Measurements from ENCODE around the gene TBC1D4. TPM values are rescaled to one million over a fixed set of nuclear protein-coding genes. Genes with fewer than 3 reads are reported as not detected.

TBC1D4 gene
- total and polyA plus RNA-seq, 9 of the 15 experiments (the other 6 are each of a cell fraction or from before 2014, with no cell fraction given): 2.8 to 12.3 (median 7.0) TPM

DNA sequence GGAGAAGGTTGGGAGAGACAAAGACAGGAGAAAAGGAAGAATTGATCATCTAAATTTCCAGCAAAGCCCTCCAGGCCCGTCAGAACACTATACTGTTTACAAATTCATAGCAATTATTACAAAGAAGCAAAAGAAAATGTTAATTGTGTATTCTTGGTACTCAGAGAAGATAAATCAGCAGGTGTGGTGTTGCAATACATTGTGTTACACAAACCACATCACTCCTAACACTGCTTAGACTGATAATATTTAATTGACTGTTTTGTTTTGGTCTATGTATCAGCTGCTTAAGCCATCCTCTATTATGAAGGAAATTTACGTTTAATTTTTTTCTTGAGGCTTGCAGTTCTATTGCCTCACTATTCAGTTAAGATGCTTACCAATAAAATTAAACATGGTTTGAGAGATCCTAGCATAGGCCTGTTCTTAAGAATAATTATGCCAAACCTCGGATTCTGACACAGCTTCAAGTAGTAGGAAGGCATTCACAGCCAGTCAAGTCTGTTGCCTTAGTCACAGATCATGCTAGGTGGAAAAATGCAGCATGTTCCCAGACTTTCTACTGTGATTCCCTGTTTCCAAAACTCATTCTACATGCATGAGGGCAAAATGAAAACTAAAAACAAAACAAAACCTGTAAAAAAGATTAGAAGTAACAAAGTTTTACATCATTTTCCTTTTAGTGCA is 129.2 kb downstream of the TBC1D4 start:
- Histone ChIP-seq H3K9me3 (replicated peaks; ENCODE audit: control insufficient read depth, insufficient read depth, low read depth, low read length) (no peaks in the 10 kb centered on the region), H3K4me3 (no peak overlapping the region), H4K20me1 (replicated peaks; ENCODE audit: control insufficient read depth, insufficient read depth, low read length) (no peaks in the 10 kb centered on the region), H2AFZ (ENCODE audit: low read depth, low read length) (no peak overlapping the region), H3K4me1 (replicated peaks in 1 of 2; ENCODE audit: control insufficient read depth in 2 of 2, insufficient read depth in 2 of 2, low read length in 2 of 2) (no peaks in the 10 kb centered on the region), H3K27ac (ENCODE audit: extremely low read depth, low read depth, low read length) (no peak overlapping the region), H3K4me2 (ENCODE audit: insufficient read depth, low read length) (no peak overlapping the region), H3K36me3 (ENCODE audit: control insufficient read depth, insufficient read depth, low read length) (peaks cover 8% of the 10 kb centered on the region; the same call in 1 of the 3 replicates), H3K79me2 (ENCODE audit: control insufficient read depth, insufficient read depth, low read length) (no peaks in the 10 kb centered on the region), H3K27me3 (ENCODE audit: control insufficient read depth in 2 of 2, insufficient read depth in 2 of 2, low read length in 2 of 2) (no peaks in the 10 kb centered on the region), H3K9me1 (ENCODE audit: control insufficient read depth, insufficient read depth, low read length) (no peaks in the 10 kb centered on the region), H3K9ac (ENCODE audit: insufficient read depth in 1 of 2, low read depth in 2 of 2, low read length in 2 of 2) (no peak overlapping the region)
- ATAC-seq (no peak), DNase-seq (ENCODE audit: extremely low read depth in 1 of 4, low spot score in 3 of 4) (no peak), FAIRE-seq (no peak)
- CTCF ChIA-PET (ENCODE audit: low intra/inter-chr PET ratio): no interaction called here
- intact Hi-C loops (cut with micrococcal nuclease): no loop called here
- WGBS (ENCODE audit: insufficient coverage, low coverage, missing lambda C conversion rate): 42% methylated on average over 3 of the region's 3 CpGs
- BruUV-seq (replicated peaks): no TSS peak
- POLR2A ChIA-PET: no interaction called here
- TF ChIP-seq TBL1XR1 (IDR thresholded peaks at IDR 0.05; ENCODE audit: low read length in 2 of 2): no peak
- no peak for TF ChIP-seq RCOR1 (IDR thresholded peaks at IDR 0.05; ENCODE audit: borderline replicate concordance in 1 of 2, low read depth in 2 of 2, low read length in 2 of 2)
- TF ChIP-seq RREB1 (CRISPR knock-in tag; IDR thresholded peaks at IDR 0.05): no peak
- TF ChIP-seq MAFK (IDR thresholded peaks at IDR 0.05; ENCODE audit: low read length): no peak
- no peak for TF ChIP-seq ZNF436 (CRISPR knock-in tag; IDR thresholded peaks at IDR 0.05)
- TF ChIP-seq NKRF (IDR thresholded peaks at IDR 0.05; ENCODE audit: borderline replicate concordance): no peak
- no peak for TF ChIP-seq ZBTB49 (CRISPR knock-in tag; IDR thresholded peaks at IDR 0.05; ENCODE audit: borderline replicate concordance)
- no peak for TF ChIP-seq ZNF76 (CRISPR knock-in tag; IDR thresholded peaks at IDR 0.05; ENCODE audit: borderline replicate concordance)
- no peak for TF ChIP-seq KLF16 (IDR thresholded peaks at IDR 0.05)
- no peak for TF ChIP-seq STAT5A (IDR thresholded peaks at IDR 0.05; ENCODE audit: borderline replicate concordance, low read length)
- no peak for TF ChIP-seq TAF15 (IDR thresholded peaks at IDR 0.05; ENCODE audit: low read depth, low read length)
- TF ChIP-seq DNMT1 (IDR thresholded peaks at IDR 0.05): no peak
- in situ Hi-C loops (cut with MboI): no loop called here

All from K562 (cell line).